Esophagus squamous epithelium (tissue), 5 donors: ENCODE results near the gene DPP9. TPM values are rescaled to one million over a fixed set of nuclear protein-coding genes. Genes with fewer than 3 reads are reported as not detected.

Experiments
- DNase-seq: peaks from one replicate; lab custom pipeline; 2025; lab: John Stamatoyannopoulos, UW
- H3K27ac ChIP-seq, 4 donors: fragments of 200-600 bp; sonication (generic); one replicate each; pipeline ENCODE4 v1.5.1; 2016 to 2019; ENCODE audit warnings: mild to moderate bottlenecking in 1 of 4
- H3K27me3 ChIP-seq, 4 donors: fragments of 200-600 bp; sonication (generic); 1 replicate in 3 of 4; 2 replicates in 1 of 4; pipeline versions ENCODE4 v1.5.1 to v1.6.0; 2017 to 2021; ENCODE audit warnings: antibody characterized with exemption in 1 of 4
- H3K36me3 ChIP-seq, 3 donors: fragments of 200-600 bp; sonication (generic); one replicate each; pipeline ENCODE4 v1.5.1; 2016 to 2019
- H3K4me1 ChIP-seq, 3 donors: fragments of 200-600 bp; sonication (generic); one replicate each; pipeline ENCODE4 v1.5.1; 2017 to 2019
- H3K4me3 ChIP-seq, 4 donors: fragments of 200-600 bp; sonication (generic); 1 replicate in 3 of 4; 2 replicates in 1 of 4; pipeline ENCODE4 v1.5.1; 2016 to 2019; ENCODE audit warnings: mild to moderate bottlenecking in 2 of 4, moderate library complexity in 1 of 4
- H3K9me3 ChIP-seq, 3 donors: fragments of 200-600 bp; sonication (generic); one replicate each; pipeline ENCODE4 v1.5.1; 2016 to 2019
- CTCF ChIP-seq, 6 experiments: fragments of 450-650 bp in 4 of 6; fragments of 200-600 bp in 2 of 6; sonication (generic) in 2 of 6; IDR thresholded peaks; one replicate each; pipeline ENCODE4 v1.5.1; 2016 to 2019; ENCODE audit warnings: antibody characterized with exemption in 6 of 6, mild to moderate bottlenecking in 4 of 6, moderate library complexity in 4 of 6
- POLR2A ChIP-seq, 4 donors: fragments of 450-650 bp; IDR thresholded peaks; one replicate each; pipeline ENCODE4 v1.6.1; 2017; ENCODE audit warnings: antibody characterized with exemption in 4 of 4, mild to moderate bottlenecking in 4 of 4, moderate library complexity in 3 of 4
- WGBS, 2 donors: methylation state at CpG; one replicate each; pipeline ENCODE4 v1.1.5; 2018; 5-methylcytosine and 5-hydroxymethylcytosine counted together
- intact Hi-C: fragments of 100-400 bp; cut with DNase I; formaldehyde crosslinking; loops from one replicate; pipeline ENCODE4 v1.15.0; 2022
- small RNA-seq, 4 donors: library from RNA; depleted of rRNA; stranded (forward); fragments of <200 nt; gene quantifications; one replicate each; pipeline ENCODE3, GENCODE V24; 2016
- total RNA-seq, 4 donors: library from RNA; depleted of rRNA; stranded (reverse); fragments of >200 nt; gene quantifications; one replicate each; pipeline ENCODE4 v1.1.0, GENCODE V29; 2016
- donor health status: DM: yes; HTN: yes; CAD: no.

DPP9 gene
- total RNA-seq, 4 donors from 2014 or later, result 32.8 to 51.5 (median 47.7) TPM

GRCh38 chr19:4633140-4633967, 90.3 kb downstream of the DPP9 start:
- no peak overlapping the region for H3K27ac ChIP-seq
- no peak overlapping the region for H3K4me3 ChIP-seq
- intact Hi-C loops, result loop anchor here (5.0 kb wide), 1 partner anchor 56 kb away; no protein-coding TSS in a partner anchor
- H3K4me1 ChIP-seq, result peaks cover 6 to 36% (median 19%) of the 10 kb centered on the region in 3 donors
- 23 to 35% methylated on average over 9 to 14 of the region's 14 CpGs for WGBS, 2 donors
- H3K27me3 ChIP-seq, result peaks cover 0 to 27% (median 0%) of the 10 kb centered on the region in 4 donors
- DNase-seq, result no peak
- no peaks in the 10 kb centered on the region for H3K36me3 ChIP-seq
- no peaks in the 10 kb centered on the region for H3K9me3 ChIP-seq
- TF ChIP-seq CTCF (IDR thresholded peaks at IDR 0.05) (peak in 5 of 6 experiments; percentile 49 to 72 (median 64)), POLR2A (IDR thresholded peaks at IDR 0.05) (peak in 1 of 4 donors; percentile 9)

Small RNAs within 50 kb of the gene (small RNA-seq; reads per million reads assigned to genes)
- 0 reads per million in 4 donors for gene MIR7-3

Other genes starting within 250 kb of the DPP9 start
- 1 to 10 TPM; 1.4 to 6.7 (median 2.4) TPM for gene PLIN4, start 205.4 kb downstream of the DPP9 start, total RNA-seq
- 10 to 100 TPM in 1 of 4 donors, 1 to 10 TPM in 3; 1.9 to 12.9 (median 5.2) TPM for gene PLIN5, start 188.6 kb downstream of the DPP9 start, total RNA-seq
- gene LRG1, start 183.8 kb downstream of the DPP9 start, total RNA-seq, result 10 to 100 TPM in 3 of 4 donors, 1 to 10 TPM in 1; 3.8 to 53.0 (median 21.1) TPM
- 1 to 10 TPM in 2 of 4 donors, under 1 TPM in 2; 0.61 to 4.3 (median 1.8) TPM for gene SEMA6B, start 164.2 kb downstream of the DPP9 start, total RNA-seq
- 1 to 10 TPM; 3.6 to 6.2 (median 4.4) TPM for gene TNFAIP8L1, start 84.3 kb downstream of the DPP9 start, total RNA-seq
- gene MYDGF, start 53.5 kb downstream of the DPP9 start, total RNA-seq, result 10 to 100 TPM; 33.2 to 52.5 (median 41.5) TPM
- 10 to 100 TPM; 16.8 to 22.7 (median 18.4) TPM for gene FEM1A, start 67.9 kb upstream of the DPP9 start, total RNA-seq
- gene TICAM1, start 107.9 kb upstream of the DPP9 start, total RNA-seq, result 10 to 100 TPM in 3 of 4 donors, 1 to 10 TPM in 1; 9.6 to 28.7 (median 16.8) TPM
- gene PLIN3, start 143.8 kb upstream of the DPP9 start, total RNA-seq, result 100 to 1,000 TPM in 3 of 4 donors, 10 to 100 TPM in 1; 67.3 to 173 (median 147) TPM
- under 1 TPM in 2 of 4 donors, not detected in 2; 0.38 to 0.62 TPM for gene ARRDC5, start 179.1 kb upstream of the DPP9 start, total RNA-seq
- 10 to 100 TPM in 3 of 4 donors, 1 to 10 TPM in 1; 3.4 to 21.7 (median 11.5) TPM for gene UHRF1, start 185.7 kb upstream of the DPP9 start, total RNA-seq
- 10 to 100 TPM; 14.0 to 39.9 (median 19.5) TPM for gene KDM4B, start 245.3 kb upstream of the DPP9 start, total RNA-seq